KOPT-K1 (cell line): ENCODE measurements around the gene CENPA.

Experiments
- H3K27ac ChIP-seq: fragments of 200-600 bp; sonication (generic); 2 replicates; pipeline ENCODE4 v1.5.1; 2016; ENCODE audit warnings: antibody characterized with exemption, mild to moderate bottlenecking, low read depth, low read length; ENCODE audit not compliant: poor library complexity, severe bottlenecking
- H3K36me3 ChIP-seq: fragments of 200-600 bp; sonication (generic); 2 replicates; pipeline ENCODE4 v1.5.1; 2017; ENCODE audit warnings: antibody characterized with exemption, mild to moderate bottlenecking, low read length, moderate library complexity; ENCODE audit not compliant: insufficient read depth
- H3K9me3 ChIP-seq: fragments of 200-600 bp; sonication (generic); 2 replicates; pipeline ENCODE4 v1.5.1; 2017; ENCODE audit warnings: antibody characterized with exemption, low read length, mild to moderate bottlenecking; ENCODE audit not compliant: insufficient read depth, poor library complexity, severe bottlenecking

The CENPA gene

GRCh38 chr2:26838121-26838906 lies 52.5 kb downstream of the CENPA start:
- H3K36me3 ChIP-seq, result no peaks in the 10 kb centered on the region

GRCh38 chr2:26840937-26841610 lies 55.2 kb downstream of the CENPA start:
- no peaks in the 10 kb centered on the region for H3K9me3 ChIP-seq
- H3K27ac ChIP-seq, result no peak overlapping the region
- no peaks in the 10 kb centered on the region for H3K36me3 ChIP-seq

More at GRCh38 chr2:26838121-26838906, 52.5 kb downstream of the CENPA start:
- Histone ChIP-seq H3K9me3 (no peaks in the 10 kb centered on the region), H3K27ac (no peak overlapping the region)

DNA sequence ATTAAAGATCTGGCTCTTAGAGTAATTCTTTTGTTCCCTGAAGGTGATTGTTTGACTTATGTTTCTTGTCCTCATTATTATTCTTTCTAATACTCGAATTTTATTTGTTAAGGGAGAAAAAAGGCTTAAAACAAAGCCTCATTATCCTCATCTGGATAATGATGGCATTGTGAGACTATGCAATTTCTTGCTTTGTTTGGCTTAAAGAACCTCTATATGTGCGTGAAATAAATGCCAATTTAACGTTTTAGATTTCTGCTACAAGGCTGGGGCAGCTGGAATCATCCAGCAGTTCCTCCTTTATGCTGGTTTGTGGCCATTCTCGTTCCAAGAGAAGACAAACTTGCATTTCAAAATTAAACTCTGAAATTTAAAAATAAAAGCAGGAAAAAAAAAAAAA lies 57.2 kb downstream of the CENPA start:
- Histone ChIP-seq H3K27ac (no peak overlapping the region), H3K9me3 (no peaks in the 10 kb centered on the region), H3K36me3 (no peaks in the 10 kb centered on the region)
